K562 (cell line): Measurements from ENCODE around the gene SIM2. TPM values are rescaled to one million over a fixed set of nuclear protein-coding genes. Genes with fewer than 3 reads are reported as not detected.

Source experiments
- ATAC-seq: fragments of 200-7000 bp; cut with Tn5 transposase; 3 replicates; pipeline ENCODE4 v1.9.1; 2020; ENCODE audit warnings: moderate library complexity
- BruUV-seq: library from RNA; stranded (reverse); fragments of 400-500 nt; replicated peaks from 2 replicates; lab custom pipeline; 2021; lab: Mats Ljungman, UMichigan
- CTCF ChIA-PET: fragments of 300-600 bp; formaldehyde crosslinking; extraction: SDS; loops from one replicate; lab custom pipeline; 2021; ENCODE audit warnings: low intra/inter-chr PET ratio; lab: Yijun Ruan, JAX
- POLR2A ChIA-PET: fragments of 300-600, 350-650 bp; sonication (Branson Sonifier 250); formaldehyde crosslinking; extraction: SDS; loops from one replicate; lab custom pipeline; 2021; ENCODE audit warnings: antibody characterized with exemption, inconsistent platforms; lab: Yijun Ruan, JAX
- DNase-seq, 4 experiments: peaks; one replicate each; pipeline versions ENCODE4 v3.0.0 to v3.0.0-alpha.2; 2011 to 2018; ENCODE audit warnings: low spot score in 3 of 4, mixed read lengths in 3 of 4; ENCODE audit errors: extremely low read depth in 1 of 4
- FAIRE-seq: peaks from 2 replicates; lab custom pipeline; 2011; peaks lifted over from hg19 to GRCh38; lab: Jason Lieb, UNC
- H2AFZ ChIP-seq: 2 replicates; pipeline ENCODE4 v1.6.0; 2011; ENCODE audit warnings: low read depth, low read length, control low read depth, inconsistent platforms
- H3K27ac ChIP-seq: fragments of 200-600 bp; 3 replicates; pipeline ENCODE4 v1.8.0; 2011; ENCODE audit warnings: low read depth, mild to moderate bottlenecking, control low read depth, inconsistent platforms, low read length, moderate library complexity, mixed read lengths; ENCODE audit errors: extremely low read depth
- H3K27me3 ChIP-seq, 2 experiments: fragments of 300-600 bp in 1 of 2; 2 replicates in 1 of 2; 3 replicates in 1 of 2; pipeline versions ENCODE4 v1.6.0 to v1.8.0; 2011; ENCODE audit warnings: inconsistent platforms in 2 of 2, low read length in 2 of 2, mild to moderate bottlenecking in 1 of 2, mixed read lengths in 1 of 2, moderate library complexity in 1 of 2; ENCODE audit not compliant: control insufficient read depth in 2 of 2, insufficient read depth in 2 of 2
- H3K36me3 ChIP-seq: fragments of 300-600 bp; 3 replicates; pipeline ENCODE4 v1.8.0; 2011; ENCODE audit warnings: mild to moderate bottlenecking, low read length, inconsistent platforms; ENCODE audit not compliant: control insufficient read depth, insufficient read depth
- H3K4me1 ChIP-seq, 2 experiments: fragments of 200-600 bp in 1 of 2; replicated peaks in 1 of 2; 2 replicates in 1 of 2; 3 replicates in 1 of 2; pipeline versions ENCODE4 v1.5.1 to v1.8.0; 2011; ENCODE audit warnings: inconsistent platforms in 2 of 2, low read length in 2 of 2, mild to moderate bottlenecking in 1 of 2, mixed read lengths in 1 of 2, moderate library complexity in 1 of 2; ENCODE audit not compliant: control insufficient read depth in 2 of 2, insufficient read depth in 2 of 2
- H3K4me2 ChIP-seq: 2 replicates; pipeline ENCODE4 v1.6.1; 2011; ENCODE audit warnings: low read length, control low read depth, inconsistent platforms, mixed read lengths; ENCODE audit not compliant: insufficient read depth
- H3K4me3 ChIP-seq: fragments of 200-600 bp; sonication (generic), shearing (Covaris generic); 2 replicates; pipeline ENCODE4 v1.5.1; 2016; ENCODE audit warnings: control low read depth, inconsistent platforms
- H3K79me2 ChIP-seq: fragments of 200-600 bp; 3 replicates; pipeline ENCODE4 v1.8.0; 2011; ENCODE audit warnings: low read length, inconsistent platforms; ENCODE audit not compliant: control insufficient read depth, insufficient read depth
- H3K9ac ChIP-seq, 2 experiments: 2 replicates each; pipeline versions ENCODE4 v1.6.0 to v1.6.1; 2011; ENCODE audit warnings: low read depth in 2 of 2, low read length in 2 of 2, control low read depth in 1 of 2, inconsistent platforms in 1 of 2, mild to moderate bottlenecking in 1 of 2, mixed read lengths in 1 of 2; ENCODE audit not compliant: insufficient read depth in 1 of 2
- H3K9me1 ChIP-seq: one replicate; pipeline ENCODE4 v1.6.0; 2011; ENCODE audit warnings: inconsistent platforms, mild to moderate bottlenecking, low read length, moderate library complexity; ENCODE audit not compliant: control insufficient read depth, insufficient read depth
- H3K9me3 ChIP-seq: replicated peaks from 2 replicates; pipeline ENCODE4 v1.5.1; 2011; ENCODE audit warnings: low read depth, low read length, inconsistent platforms; ENCODE audit not compliant: control insufficient read depth, insufficient read depth
- H4K20me1 ChIP-seq: replicated peaks from 2 replicates; pipeline ENCODE4 v1.6.1; 2011; ENCODE audit warnings: low read length, inconsistent platforms, mixed read lengths; ENCODE audit not compliant: control insufficient read depth, insufficient read depth
- BCL6 ChIP-seq: fragments of 250-450 bp; sonication (Bioruptor Pico); IDR thresholded peaks from 2 replicates; pipeline ENCODE4 v1.4.0; 2020
- CREB3 ChIP-seq: fragments of 450-650 bp; conservative IDR thresholded peaks from 2 replicates; pipeline ENCODE4 v1.6.1; 2016; ENCODE audit warnings: missing genetic modification characterization, low read depth, mild to moderate bottlenecking, missing compliant biosample characterization, moderate library complexity
- POLR3G ChIP-seq: IDR thresholded peaks from 2 replicates; pipeline ENCODE4 v1.6.1; 2011; ENCODE audit not compliant: insufficient read length, insufficient replicate concordance; ENCODE audit errors: extremely low read depth
- SMAD4 ChIP-seq: fragments of 250-450 bp; sonication (Bioruptor Pico); conservative IDR thresholded peaks from 2 replicates; pipeline ENCODE4 v1.8.0; 2021; ENCODE audit warnings: inconsistent platforms, mild to moderate bottlenecking, moderate library complexity
- ZNF57 ChIP-seq: fragments of 450-650 bp; formaldehyde crosslinking; IDR thresholded peaks from 2 replicates; pipeline ENCODE4 v1.4.0; 2020; ENCODE audit warnings: mild to moderate bottlenecking, moderate library complexity
- WGBS: fragments of 100-300 bp; shearing (Covaris generic); methylation state at CpG from one replicate; pipeline ENCODE4 v1.1.6; 2016; ENCODE audit warnings: low coverage, mixed read lengths; ENCODE audit not compliant: insufficient coverage; ENCODE audit errors: missing lambda C conversion rate; 5-methylcytosine and 5-hydroxymethylcytosine counted together
- in situ Hi-C: fragments of 300-500 bp; cut with MboI; formaldehyde crosslinking; loops from 4 replicates; pipeline ENCODE4 v1.15.0; 2018; ENCODE audit warnings: inconsistent platforms, mixed read lengths
- intact Hi-C: fragments of 100-400 bp; cut with micrococcal nuclease; formaldehyde crosslinking; loops from 2 replicates; pipeline ENCODE4 v1.14.2; 2022
- polyA plus RNA-seq, 8 experiments: library from polyadenylated mRNA; depleted of rRNA in 4 of 8; stranded (reverse) in 5 of 8; unstranded in 3 of 8; fragments of >200 nt; fragmentation: Nextera tagmentation in 2 of 8; fragmentation: Illumina TruSeq in 1 of 8; extraction: Ambion mirVana in 2 of 8; extraction: Trizol in 1 of 8; gene quantifications; 2 replicates each; pipeline versions ENCODE4 v1.2.1 to v1.2.3, GENCODE V29; 2011 to 2014; ENCODE audit warnings: inconsistent platforms in 1 of 8, missing spikeins in 1 of 8
- total RNA-seq, 7 experiments: library from RNA; depleted of rRNA in 6 of 7; stranded (reverse); fragments of >200 nt in 6 of 7; fragmentation: Illumina TruSeq in 2 of 7; extraction: Trizol in 2 of 7; gene quantifications; 2 replicates each; pipeline versions ENCODE4 v1.2.1 to v1.2.3, GENCODE V29; 2011 to 2021; ENCODE audit warnings: low replicate concordance in 1 of 7

SIM2 gene
- total and polyA plus RNA-seq, 9 of the 15 experiments (the other 6 are each of a cell fraction or from before 2014, with no cell fraction given), result 0.07 to 0.11 (median 0.08) TPM; not detected in 6

GRCh38 chr21:36704281-36704957 lies 5.5 kb downstream of the SIM2 start:
- no peaks in the 10 kb centered on the region for H3K79me2 ChIP-seq
- H2AFZ ChIP-seq, result no peak overlapping the region
- peaks cover 92 to 98% of the 10 kb centered on the region in 2 experiments for H3K27me3 ChIP-seq
- in situ Hi-C loops, result no loop called here
- DNase-seq, result no peak
- WGBS, result 11% methylated on average over 47 of the region's 49 CpGs
- no peaks in the 10 kb centered on the region for H3K9me1 ChIP-seq
- H3K36me3 ChIP-seq, result no peaks in the 10 kb centered on the region
- CTCF ChIA-PET, result no interaction called here
- no TSS peak for BruUV-seq
- H3K4me1 ChIP-seq, result peaks cover 0 to 38% of the 10 kb centered on the region in 2 experiments; a peak in 2 of 5 replicates
- H3K4me2 ChIP-seq, result no peak overlapping the region
- H3K27ac ChIP-seq, result no peak overlapping the region
- peaks cover 10% of the 10 kb centered on the region for H4K20me1 ChIP-seq
- no peak overlapping the region for H3K9ac ChIP-seq
- no peak for TF ChIP-seq POLR3G
- no peak for TF ChIP-seq CREB3 (tag)
- TF ChIP-seq BCL6 (CRISPR knock-in tag), result no peak
- TF ChIP-seq SMAD4, result no peak
- TF ChIP-seq ZNF57 (CRISPR knock-in tag), result no peak
- TF ChIP-seq, all 486 proteins: peak for 0
- intact Hi-C loops, result no loop called here
- FAIRE-seq (no peak), ATAC-seq (no peak)
- no peak overlapping the region for H3K4me3 ChIP-seq
- H3K9me3 ChIP-seq, result no peaks in the 10 kb centered on the region
- POLR2A ChIA-PET, result no interaction called here
